ENCODE measurements around the gene TBC1D21.

TBC1D21 gene

DNA sequence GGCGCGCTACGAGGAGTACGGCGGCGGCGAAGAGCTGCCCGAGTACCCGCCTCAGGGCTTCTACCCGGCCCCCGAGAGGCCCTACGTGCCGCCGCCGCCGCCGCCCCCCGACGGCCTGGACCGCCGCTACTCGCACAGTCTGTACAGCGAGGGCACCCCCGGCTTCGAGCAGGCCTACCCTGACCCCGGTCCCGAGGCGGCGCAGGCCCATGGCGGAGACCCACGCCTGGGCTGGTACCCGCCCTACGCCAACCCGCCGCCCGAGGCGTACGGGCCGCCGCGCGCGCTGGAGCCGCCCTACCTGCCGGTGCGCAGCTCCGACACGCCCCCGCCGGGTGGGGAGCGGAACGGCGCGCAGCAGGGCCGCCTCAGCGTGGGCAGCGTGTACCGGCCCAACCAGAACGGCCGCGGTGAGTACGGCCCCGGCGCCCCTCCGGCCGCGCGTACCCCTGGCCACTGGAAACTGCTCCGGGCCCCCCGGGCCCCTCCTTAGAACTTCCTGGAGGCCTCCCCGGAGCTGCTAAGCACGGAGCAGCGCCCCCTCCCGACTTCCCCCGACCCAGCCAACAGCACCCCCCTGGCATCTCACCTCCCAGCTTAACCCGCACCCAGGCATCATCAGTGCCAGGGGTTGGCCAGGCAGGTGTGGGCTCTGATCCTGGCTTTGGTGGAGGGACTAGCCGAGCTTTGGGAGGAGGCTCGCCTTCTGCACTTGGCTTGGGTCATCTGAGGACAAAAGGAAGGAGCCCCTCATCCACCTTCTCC lies 54.3 kb downstream of the TBC1D21 start (continued):
- no peak for TF ChIP-seq REPIN1 (tag by site-specific recombination; IDR thresholded peaks at IDR 0.05; ENCODE audit: low read depth)
- no peak for TF ChIP-seq ZNF211 (tag by site-specific recombination; IDR thresholded peaks at IDR 0.05; ENCODE audit: low read depth)
- no peak for TF ChIP-seq ZBTB48 (tag by site-specific recombination; IDR thresholded peaks at IDR 0.05)
- TF ChIP-seq, protein P1, sequence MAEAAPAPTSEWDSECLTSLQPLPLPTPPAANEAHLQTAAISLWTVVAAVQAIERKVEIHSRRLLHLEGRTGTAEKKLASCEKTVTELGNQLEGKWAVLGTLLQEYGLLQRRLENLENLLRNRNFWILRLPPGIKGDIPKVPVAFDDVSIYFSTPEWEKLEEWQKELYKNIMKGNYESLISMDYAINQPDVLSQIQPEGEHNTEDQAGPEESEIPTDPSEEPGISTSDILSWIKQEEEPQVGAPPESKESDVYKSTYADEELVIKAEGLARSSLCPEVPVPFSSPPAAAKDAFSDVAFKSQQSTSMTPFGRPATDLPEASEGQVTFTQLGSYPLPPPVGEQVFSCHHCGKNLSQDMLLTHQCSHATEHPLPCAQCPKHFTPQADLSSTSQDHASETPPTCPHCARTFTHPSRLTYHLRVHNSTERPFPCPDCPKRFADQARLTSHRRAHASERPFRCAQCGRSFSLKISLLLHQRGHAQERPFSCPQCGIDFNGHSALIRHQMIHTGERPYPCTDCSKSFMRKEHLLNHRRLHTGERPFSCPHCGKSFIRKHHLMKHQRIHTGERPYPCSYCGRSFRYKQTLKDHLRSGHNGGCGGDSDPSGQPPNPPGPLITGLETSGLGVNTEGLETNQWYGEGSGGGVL (tag by site-specific recombination; IDR thresholded peaks at IDR 0.05) = peak; percentile 82
- TF ChIP-seq, protein P2, sequence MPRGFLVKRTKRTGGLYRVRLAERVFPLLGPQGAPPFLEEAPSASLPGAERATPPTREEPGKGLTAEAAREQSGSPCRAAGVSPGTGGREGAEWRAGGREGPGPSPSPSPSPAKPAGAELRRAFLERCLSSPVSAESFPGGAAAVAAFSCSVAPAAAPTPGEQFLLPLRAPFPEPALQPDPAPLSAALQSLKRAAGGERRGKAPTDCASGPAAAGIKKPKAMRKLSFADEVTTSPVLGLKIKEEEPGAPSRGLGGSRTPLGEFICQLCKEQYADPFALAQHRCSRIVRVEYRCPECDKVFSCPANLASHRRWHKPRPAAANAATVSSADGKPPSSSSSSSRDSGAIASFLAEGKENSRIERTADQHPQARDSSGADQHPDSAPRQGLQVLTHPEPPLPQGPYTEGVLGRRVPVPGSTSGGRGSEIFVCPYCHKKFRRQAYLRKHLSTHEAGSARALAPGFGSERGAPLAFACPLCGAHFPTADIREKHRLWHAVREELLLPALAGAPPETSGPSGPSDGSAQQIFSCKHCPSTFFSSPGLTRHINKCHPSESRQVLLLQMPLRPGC (tag by site-specific recombination; IDR thresholded peaks at IDR 0.05) = no peak
- no peak for TF ChIP-seq ZNF426 (tag by site-specific recombination; IDR thresholded peaks at IDR 0.05)
- TF ChIP-seq ZNF10 (tag by site-specific recombination; IDR thresholded peaks at IDR 0.05) = 0 out of 2 replicates have a peak, but pooled peaks have one; percentile 3
- TF ChIP-seq ZNF146 (tag by site-specific recombination; IDR thresholded peaks at IDR 0.05) = no peak
- TF ChIP-seq, protein P3, sequence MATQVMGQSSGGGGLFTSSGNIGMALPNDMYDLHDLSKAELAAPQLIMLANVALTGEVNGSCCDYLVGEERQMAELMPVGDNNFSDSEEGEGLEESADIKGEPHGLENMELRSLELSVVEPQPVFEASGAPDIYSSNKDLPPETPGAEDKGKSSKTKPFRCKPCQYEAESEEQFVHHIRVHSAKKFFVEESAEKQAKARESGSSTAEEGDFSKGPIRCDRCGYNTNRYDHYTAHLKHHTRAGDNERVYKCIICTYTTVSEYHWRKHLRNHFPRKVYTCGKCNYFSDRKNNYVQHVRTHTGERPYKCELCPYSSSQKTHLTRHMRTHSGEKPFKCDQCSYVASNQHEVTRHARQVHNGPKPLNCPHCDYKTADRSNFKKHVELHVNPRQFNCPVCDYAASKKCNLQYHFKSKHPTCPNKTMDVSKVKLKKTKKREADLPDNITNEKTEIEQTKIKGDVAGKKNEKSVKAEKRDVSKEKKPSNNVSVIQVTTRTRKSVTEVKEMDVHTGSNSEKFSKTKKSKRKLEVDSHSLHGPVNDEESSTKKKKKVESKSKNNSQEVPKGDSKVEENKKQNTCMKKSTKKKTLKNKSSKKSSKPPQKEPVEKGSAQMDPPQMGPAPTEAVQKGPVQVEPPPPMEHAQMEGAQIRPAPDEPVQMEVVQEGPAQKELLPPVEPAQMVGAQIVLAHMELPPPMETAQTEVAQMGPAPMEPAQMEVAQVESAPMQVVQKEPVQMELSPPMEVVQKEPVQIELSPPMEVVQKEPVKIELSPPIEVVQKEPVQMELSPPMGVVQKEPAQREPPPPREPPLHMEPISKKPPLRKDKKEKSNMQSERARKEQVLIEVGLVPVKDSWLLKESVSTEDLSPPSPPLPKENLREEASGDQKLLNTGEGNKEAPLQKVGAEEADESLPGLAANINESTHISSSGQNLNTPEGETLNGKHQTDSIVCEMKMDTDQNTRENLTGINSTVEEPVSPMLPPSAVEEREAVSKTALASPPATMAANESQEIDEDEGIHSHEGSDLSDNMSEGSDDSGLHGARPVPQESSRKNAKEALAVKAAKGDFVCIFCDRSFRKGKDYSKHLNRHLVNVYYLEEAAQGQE (tag by site-specific recombination; IDR thresholded peaks at IDR 0.05) = no peak
- no peak for TF ChIP-seq ZNF274 (IDR thresholded peaks at IDR 0.05; ENCODE audit: low read length)
- TF ChIP-seq ZNF274 (tag by site-specific recombination; IDR thresholded peaks at IDR 0.05; ENCODE audit: borderline replicate concordance) = no peak
- no peak for TF ChIP-seq ZBTB17 (tag by site-specific recombination; IDR thresholded peaks at IDR 0.05)
- no peak for TF ChIP-seq ZNF391 (tag by site-specific recombination; IDR thresholded peaks at IDR 0.05; ENCODE audit: borderline replicate concordance, low read depth)
- peak; percentile 72 for TF ChIP-seq ZNF335 (tag by site-specific recombination; conservative IDR thresholded peaks at IDR 0.05)
- TF ChIP-seq, protein P4, sequence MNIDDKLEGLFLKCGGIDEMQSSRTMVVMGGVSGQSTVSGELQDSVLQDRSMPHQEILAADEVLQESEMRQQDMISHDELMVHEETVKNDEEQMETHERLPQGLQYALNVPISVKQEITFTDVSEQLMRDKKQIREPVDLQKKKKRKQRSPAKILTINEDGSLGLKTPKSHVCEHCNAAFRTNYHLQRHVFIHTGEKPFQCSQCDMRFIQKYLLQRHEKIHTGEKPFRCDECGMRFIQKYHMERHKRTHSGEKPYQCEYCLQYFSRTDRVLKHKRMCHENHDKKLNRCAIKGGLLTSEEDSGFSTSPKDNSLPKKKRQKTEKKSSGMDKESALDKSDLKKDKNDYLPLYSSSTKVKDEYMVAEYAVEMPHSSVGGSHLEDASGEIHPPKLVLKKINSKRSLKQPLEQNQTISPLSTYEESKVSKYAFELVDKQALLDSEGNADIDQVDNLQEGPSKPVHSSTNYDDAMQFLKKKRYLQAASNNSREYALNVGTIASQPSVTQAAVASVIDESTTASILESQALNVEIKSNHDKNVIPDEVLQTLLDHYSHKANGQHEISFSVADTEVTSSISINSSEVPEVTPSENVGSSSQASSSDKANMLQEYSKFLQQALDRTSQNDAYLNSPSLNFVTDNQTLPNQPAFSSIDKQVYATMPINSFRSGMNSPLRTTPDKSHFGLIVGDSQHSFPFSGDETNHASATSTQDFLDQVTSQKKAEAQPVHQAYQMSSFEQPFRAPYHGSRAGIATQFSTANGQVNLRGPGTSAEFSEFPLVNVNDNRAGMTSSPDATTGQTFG (tag by site-specific recombination; IDR thresholded peaks at IDR 0.05; ENCODE audit: borderline replicate concordance) = no peak
- no peak for TF ChIP-seq ZNF747 (tag by site-specific recombination; IDR thresholded peaks at IDR 0.05)
- TF ChIP-seq ZXDB (tag by site-specific recombination; IDR thresholded peaks at IDR 0.05) = peak; percentile 51; the same call in 1 of the 2 replicates
- TF ChIP-seq ZNF155 (tag by site-specific recombination; IDR thresholded peaks at IDR 0.05) = no peak
- no peak for TF ChIP-seq ZNF621 (tag by site-specific recombination; IDR thresholded peaks at IDR 0.05)
- TF ChIP-seq ZSCAN23 (tag by site-specific recombination; IDR thresholded peaks at IDR 0.05) = no peak
- TF ChIP-seq ZNF623 (tag by site-specific recombination; IDR thresholded peaks at IDR 0.05) = no peak
- no peak for TF ChIP-seq ZNF16 (tag by site-specific recombination; IDR thresholded peaks at IDR 0.05; ENCODE audit: low read depth)
- TF ChIP-seq, protein P5, sequence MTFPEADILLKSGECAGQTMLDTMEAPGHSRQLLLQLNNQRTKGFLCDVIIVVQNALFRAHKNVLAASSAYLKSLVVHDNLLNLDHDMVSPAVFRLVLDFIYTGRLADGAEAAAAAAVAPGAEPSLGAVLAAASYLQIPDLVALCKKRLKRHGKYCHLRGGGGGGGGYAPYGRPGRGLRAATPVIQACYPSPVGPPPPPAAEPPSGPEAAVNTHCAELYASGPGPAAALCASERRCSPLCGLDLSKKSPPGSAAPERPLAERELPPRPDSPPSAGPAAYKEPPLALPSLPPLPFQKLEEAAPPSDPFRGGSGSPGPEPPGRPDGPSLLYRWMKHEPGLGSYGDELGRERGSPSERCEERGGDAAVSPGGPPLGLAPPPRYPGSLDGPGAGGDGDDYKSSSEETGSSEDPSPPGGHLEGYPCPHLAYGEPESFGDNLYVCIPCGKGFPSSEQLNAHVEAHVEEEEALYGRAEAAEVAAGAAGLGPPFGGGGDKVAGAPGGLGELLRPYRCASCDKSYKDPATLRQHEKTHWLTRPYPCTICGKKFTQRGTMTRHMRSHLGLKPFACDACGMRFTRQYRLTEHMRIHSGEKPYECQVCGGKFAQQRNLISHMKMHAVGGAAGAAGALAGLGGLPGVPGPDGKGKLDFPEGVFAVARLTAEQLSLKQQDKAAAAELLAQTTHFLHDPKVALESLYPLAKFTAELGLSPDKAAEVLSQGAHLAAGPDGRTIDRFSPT (tag by site-specific recombination; IDR thresholded peaks at IDR 0.05) = peak; percentile 96
- TF ChIP-seq, protein P6, sequence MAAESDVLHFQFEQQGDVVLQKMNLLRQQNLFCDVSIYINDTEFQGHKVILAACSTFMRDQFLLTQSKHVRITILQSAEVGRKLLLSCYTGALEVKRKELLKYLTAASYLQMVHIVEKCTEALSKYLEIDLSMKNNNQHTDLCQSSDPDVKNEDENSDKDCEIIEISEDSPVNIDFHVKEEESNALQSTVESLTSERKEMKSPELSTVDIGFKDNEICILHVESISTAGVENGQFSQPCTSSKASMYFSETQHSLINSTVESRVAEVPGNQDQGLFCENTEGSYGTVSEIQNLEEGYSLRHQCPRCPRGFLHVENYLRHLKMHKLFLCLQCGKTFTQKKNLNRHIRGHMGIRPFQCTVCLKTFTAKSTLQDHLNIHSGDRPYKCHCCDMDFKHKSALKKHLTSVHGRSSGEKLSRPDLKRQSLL (tag by site-specific recombination; IDR thresholded peaks at IDR 0.05) = peak; percentile 76
- TF ChIP-seq ZNF138 (tag by site-specific recombination; IDR thresholded peaks at IDR 0.05; ENCODE audit: borderline replicate concordance) = no peak

Data from HEK293 (cell line).